DOHH2 (cell line): Measurements from ENCODE around the gene PUM2.

ENCODE experiments used
- H3F3A ChIP-seq: fragments of 200-600 bp; sonication (generic), shearing (Covaris generic); 2 replicates; pipeline ENCODE4 v1.6.0; 2016; ENCODE audit warnings: antibody characterized with exemption, mild to moderate bottlenecking; ENCODE audit not compliant: control insufficient read depth, insufficient read depth
- H3K27ac ChIP-seq: fragments of 200-600 bp; sonication (generic); 2 replicates; pipeline ENCODE4 v1.5.1; 2014; ENCODE audit warnings: low read depth, mild to moderate bottlenecking, low read length, moderate library complexity
- H3K27me3 ChIP-seq: fragments of 200-600 bp; sonication (generic); 2 replicates; pipeline ENCODE4 v1.6.1; 2014; ENCODE audit warnings: mild to moderate bottlenecking, low read length, mixed read lengths; ENCODE audit not compliant: control insufficient read depth
- H3K36me3 ChIP-seq: fragments of 200-600 bp; sonication (generic); 2 replicates; pipeline ENCODE4 v1.6.1; 2014; ENCODE audit warnings: mild to moderate bottlenecking, low read length, moderate library complexity, mixed read lengths; ENCODE audit not compliant: control insufficient read depth
- H3K4me1 ChIP-seq: fragments of 200-600 bp; sonication (generic); 2 replicates; pipeline ENCODE4 v1.6.1; 2014; ENCODE audit warnings: mild to moderate bottlenecking, low read length, mixed read lengths; ENCODE audit not compliant: control insufficient read depth
- H3K4me2 ChIP-seq: fragments of 200-600 bp; sonication (generic); 2 replicates; pipeline ENCODE4 v1.6.0; 2014; ENCODE audit warnings: mild to moderate bottlenecking, low read length, moderate library complexity
- H3K4me3 ChIP-seq: fragments of 200-600 bp; sonication (generic); 2 replicates; pipeline ENCODE4 v1.5.1; 2014; ENCODE audit warnings: mild to moderate bottlenecking, low read length, mixed read lengths
- H3K79me2 ChIP-seq: fragments of 200-600 bp; sonication (generic); 2 replicates; pipeline ENCODE4 v1.6.1; 2014; ENCODE audit warnings: mild to moderate bottlenecking, low read length, mixed read lengths; ENCODE audit not compliant: control insufficient read depth
- H3K9me2 ChIP-seq: fragments of 200-600 bp; sonication (generic); replicated peaks from 2 replicates; pipeline ENCODE4 v1.6.1; 2014; ENCODE audit warnings: mild to moderate bottlenecking, low read length, mixed read lengths; ENCODE audit not compliant: control insufficient read depth
- H3K9me3 ChIP-seq: fragments of 200-600 bp; sonication (generic); 2 replicates; pipeline ENCODE4 v1.6.1; 2014; ENCODE audit warnings: antibody characterized with exemption, low read length, mixed read lengths; ENCODE audit not compliant: control insufficient read depth, insufficient read depth
- H4K20me1 ChIP-seq: fragments of 200-600 bp; sonication (generic); 2 replicates; pipeline ENCODE4 v1.6.0; 2014; ENCODE audit warnings: low read depth, mild to moderate bottlenecking, antibody characterized with exemption, low read length, moderate library complexity; ENCODE audit not compliant: control insufficient read depth, insufficient read depth
- EZH2phosphoT487 ChIP-seq: fragments of 200-600 bp; sonication (generic); IDR thresholded peaks from 2 replicates; pipeline ENCODE4 v1.6.1; 2017; ENCODE audit warnings: borderline replicate concordance, mild to moderate bottlenecking, antibody characterized with exemption, low read length, moderate library complexity, mixed read lengths
- TF ChIP-seq, protein P1 (sequence below): fragments of 200-600 bp; sonication (generic); IDR thresholded peaks from one replicate; pipeline ENCODE4 v1.5.1; 2014; ENCODE audit warnings: antibody characterized with exemption, mild to moderate bottlenecking, low read depth, low read length; ENCODE audit not compliant: poor library complexity, severe bottlenecking

The PUM2 gene

GRCh38 chr2:20254731-20255130 is 95.9 kb downstream of the PUM2 start:
- Histone ChIP-seq H3F3A (peaks cover 16% of the 10 kb centered on the region), H3K36me3 (peaks cover 90% of the 10 kb centered on the region), H3K9me3 (no peaks in the 10 kb centered on the region), H3K4me2 (no peak overlapping the region), H3K27me3 (no peaks in the 10 kb centered on the region), H3K27ac (no peak overlapping the region), H4K20me1 (no peaks in the 10 kb centered on the region), H3K79me2 (no peaks in the 10 kb centered on the region), H3K4me3 (no peak overlapping the region), H3K4me1 (no peaks in the 10 kb centered on the region), H3K9me2 (no peaks in the 10 kb centered on the region)
- TF ChIP-seq, protein P1, sequence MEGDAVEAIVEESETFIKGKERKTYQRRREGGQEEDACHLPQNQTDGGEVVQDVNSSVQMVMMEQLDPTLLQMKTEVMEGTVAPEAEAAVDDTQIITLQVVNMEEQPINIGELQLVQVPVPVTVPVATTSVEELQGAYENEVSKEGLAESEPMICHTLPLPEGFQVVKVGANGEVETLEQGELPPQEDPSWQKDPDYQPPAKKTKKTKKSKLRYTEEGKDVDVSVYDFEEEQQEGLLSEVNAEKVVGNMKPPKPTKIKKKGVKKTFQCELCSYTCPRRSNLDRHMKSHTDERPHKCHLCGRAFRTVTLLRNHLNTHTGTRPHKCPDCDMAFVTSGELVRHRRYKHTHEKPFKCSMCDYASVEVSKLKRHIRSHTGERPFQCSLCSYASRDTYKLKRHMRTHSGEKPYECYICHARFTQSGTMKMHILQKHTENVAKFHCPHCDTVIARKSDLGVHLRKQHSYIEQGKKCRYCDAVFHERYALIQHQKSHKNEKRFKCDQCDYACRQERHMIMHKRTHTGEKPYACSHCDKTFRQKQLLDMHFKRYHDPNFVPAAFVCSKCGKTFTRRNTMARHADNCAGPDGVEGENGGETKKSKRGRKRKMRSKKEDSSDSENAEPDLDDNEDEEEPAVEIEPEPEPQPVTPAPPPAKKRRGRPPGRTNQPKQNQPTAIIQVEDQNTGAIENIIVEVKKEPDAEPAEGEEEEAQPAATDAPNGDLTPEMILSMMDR = no peak
- no peak for TF ChIP-seq EZH2phosphoT487

DNA sequence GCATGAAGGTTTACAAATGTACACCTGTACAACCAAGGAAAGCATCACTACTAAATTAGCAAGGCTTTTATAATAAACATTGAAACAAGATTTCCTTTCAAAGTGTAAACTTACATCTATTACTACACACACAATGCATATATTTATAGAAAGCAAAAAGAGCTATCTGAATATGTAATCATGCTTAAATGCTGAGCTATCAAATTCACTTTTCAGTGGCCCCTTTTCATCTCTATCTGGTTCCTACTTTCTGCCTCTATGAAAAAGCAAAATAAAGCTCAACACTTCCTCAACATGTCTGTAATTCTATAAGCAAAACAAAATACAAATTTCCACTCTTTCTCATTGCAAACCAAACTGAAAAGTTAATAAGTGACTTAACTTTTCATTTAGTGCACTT is 100.2 kb downstream of the PUM2 start:
- Histone ChIP-seq H3K4me2 (no peak overlapping the region), H4K20me1 (no peaks in the 10 kb centered on the region), H3K36me3 (peaks cover 80% of the 10 kb centered on the region), H3K4me1 (no peaks in the 10 kb centered on the region), H3K79me2 (no peaks in the 10 kb centered on the region), H3K9me2 (no peaks in the 10 kb centered on the region), H3K27me3 (no peaks in the 10 kb centered on the region), H3F3A (peaks cover 23% of the 10 kb centered on the region), H3K4me3 (no peak overlapping the region), H3K27ac (no peak overlapping the region), H3K9me3 (no peaks in the 10 kb centered on the region)
- TF ChIP-seq EZH2phosphoT487 = no peak
- TF ChIP-seq, protein P1 = no peak

GRCh38 chr2:20249170-20249569 is 101.5 kb downstream of the PUM2 start:
- H3K27ac ChIP-seq = no peak overlapping the region

More at GRCh38 chr2:20249170-20249569, 101.5 kb downstream of the PUM2 start:
- Histone ChIP-seq H3K9me3 (no peaks in the 10 kb centered on the region), H3K4me1 (no peaks in the 10 kb centered on the region), H4K20me1 (no peaks in the 10 kb centered on the region), H3K4me3 (no peak overlapping the region), H3K9me2 (no peaks in the 10 kb centered on the region), H3K27me3 (no peaks in the 10 kb centered on the region), H3K4me2 (no peak overlapping the region), H3K36me3 (peaks cover 67% of the 10 kb centered on the region), H3K79me2 (no peaks in the 10 kb centered on the region), H3F3A (peaks cover 24% of the 10 kb centered on the region)
- TF ChIP-seq, protein P1 = no peak
- TF ChIP-seq EZH2phosphoT487 = no peak
